ENCODE measurements around the gene TNFRSF19. TPM values are rescaled to one million over a fixed set of nuclear protein-coding genes. Genes with fewer than 3 reads are reported as not detected.

TNFRSF19 gene
- total and polyA plus RNA-seq, 2 of the 8 experiments (the other 6 are each of a cell fraction or from before 2014, with no cell fraction given): 0.50 to 0.95 TPM

DNA sequence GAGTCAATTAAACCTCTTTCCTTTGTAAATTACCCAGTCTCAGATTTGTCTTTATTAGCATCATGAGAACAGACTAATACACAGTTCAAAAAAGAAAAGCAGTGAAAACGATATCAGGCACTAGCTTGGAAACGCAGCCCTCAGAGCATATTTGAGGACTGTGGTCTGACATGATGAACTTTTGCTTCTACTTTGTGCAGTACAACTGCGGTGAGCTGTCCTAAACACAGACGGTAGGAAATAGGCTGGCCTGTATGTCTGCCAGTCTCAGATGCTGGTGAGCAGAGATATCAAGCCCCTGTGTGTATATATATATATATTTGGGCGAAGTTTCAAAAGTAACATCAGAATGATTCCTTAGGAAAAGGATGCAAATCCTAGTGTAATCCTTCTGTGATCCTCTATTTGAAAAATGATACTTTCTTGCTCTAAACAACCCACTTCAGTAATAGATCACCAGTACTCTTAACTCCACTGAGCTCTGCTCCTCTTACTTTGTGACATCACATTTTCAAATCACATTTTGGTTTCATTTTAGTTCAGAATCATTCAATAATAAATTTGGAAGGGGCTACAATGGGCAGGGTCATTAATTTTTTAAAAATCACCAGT lies 74.4 kb downstream of the TNFRSF19 start (continued):
- TF ChIP-seq, protein P1, sequence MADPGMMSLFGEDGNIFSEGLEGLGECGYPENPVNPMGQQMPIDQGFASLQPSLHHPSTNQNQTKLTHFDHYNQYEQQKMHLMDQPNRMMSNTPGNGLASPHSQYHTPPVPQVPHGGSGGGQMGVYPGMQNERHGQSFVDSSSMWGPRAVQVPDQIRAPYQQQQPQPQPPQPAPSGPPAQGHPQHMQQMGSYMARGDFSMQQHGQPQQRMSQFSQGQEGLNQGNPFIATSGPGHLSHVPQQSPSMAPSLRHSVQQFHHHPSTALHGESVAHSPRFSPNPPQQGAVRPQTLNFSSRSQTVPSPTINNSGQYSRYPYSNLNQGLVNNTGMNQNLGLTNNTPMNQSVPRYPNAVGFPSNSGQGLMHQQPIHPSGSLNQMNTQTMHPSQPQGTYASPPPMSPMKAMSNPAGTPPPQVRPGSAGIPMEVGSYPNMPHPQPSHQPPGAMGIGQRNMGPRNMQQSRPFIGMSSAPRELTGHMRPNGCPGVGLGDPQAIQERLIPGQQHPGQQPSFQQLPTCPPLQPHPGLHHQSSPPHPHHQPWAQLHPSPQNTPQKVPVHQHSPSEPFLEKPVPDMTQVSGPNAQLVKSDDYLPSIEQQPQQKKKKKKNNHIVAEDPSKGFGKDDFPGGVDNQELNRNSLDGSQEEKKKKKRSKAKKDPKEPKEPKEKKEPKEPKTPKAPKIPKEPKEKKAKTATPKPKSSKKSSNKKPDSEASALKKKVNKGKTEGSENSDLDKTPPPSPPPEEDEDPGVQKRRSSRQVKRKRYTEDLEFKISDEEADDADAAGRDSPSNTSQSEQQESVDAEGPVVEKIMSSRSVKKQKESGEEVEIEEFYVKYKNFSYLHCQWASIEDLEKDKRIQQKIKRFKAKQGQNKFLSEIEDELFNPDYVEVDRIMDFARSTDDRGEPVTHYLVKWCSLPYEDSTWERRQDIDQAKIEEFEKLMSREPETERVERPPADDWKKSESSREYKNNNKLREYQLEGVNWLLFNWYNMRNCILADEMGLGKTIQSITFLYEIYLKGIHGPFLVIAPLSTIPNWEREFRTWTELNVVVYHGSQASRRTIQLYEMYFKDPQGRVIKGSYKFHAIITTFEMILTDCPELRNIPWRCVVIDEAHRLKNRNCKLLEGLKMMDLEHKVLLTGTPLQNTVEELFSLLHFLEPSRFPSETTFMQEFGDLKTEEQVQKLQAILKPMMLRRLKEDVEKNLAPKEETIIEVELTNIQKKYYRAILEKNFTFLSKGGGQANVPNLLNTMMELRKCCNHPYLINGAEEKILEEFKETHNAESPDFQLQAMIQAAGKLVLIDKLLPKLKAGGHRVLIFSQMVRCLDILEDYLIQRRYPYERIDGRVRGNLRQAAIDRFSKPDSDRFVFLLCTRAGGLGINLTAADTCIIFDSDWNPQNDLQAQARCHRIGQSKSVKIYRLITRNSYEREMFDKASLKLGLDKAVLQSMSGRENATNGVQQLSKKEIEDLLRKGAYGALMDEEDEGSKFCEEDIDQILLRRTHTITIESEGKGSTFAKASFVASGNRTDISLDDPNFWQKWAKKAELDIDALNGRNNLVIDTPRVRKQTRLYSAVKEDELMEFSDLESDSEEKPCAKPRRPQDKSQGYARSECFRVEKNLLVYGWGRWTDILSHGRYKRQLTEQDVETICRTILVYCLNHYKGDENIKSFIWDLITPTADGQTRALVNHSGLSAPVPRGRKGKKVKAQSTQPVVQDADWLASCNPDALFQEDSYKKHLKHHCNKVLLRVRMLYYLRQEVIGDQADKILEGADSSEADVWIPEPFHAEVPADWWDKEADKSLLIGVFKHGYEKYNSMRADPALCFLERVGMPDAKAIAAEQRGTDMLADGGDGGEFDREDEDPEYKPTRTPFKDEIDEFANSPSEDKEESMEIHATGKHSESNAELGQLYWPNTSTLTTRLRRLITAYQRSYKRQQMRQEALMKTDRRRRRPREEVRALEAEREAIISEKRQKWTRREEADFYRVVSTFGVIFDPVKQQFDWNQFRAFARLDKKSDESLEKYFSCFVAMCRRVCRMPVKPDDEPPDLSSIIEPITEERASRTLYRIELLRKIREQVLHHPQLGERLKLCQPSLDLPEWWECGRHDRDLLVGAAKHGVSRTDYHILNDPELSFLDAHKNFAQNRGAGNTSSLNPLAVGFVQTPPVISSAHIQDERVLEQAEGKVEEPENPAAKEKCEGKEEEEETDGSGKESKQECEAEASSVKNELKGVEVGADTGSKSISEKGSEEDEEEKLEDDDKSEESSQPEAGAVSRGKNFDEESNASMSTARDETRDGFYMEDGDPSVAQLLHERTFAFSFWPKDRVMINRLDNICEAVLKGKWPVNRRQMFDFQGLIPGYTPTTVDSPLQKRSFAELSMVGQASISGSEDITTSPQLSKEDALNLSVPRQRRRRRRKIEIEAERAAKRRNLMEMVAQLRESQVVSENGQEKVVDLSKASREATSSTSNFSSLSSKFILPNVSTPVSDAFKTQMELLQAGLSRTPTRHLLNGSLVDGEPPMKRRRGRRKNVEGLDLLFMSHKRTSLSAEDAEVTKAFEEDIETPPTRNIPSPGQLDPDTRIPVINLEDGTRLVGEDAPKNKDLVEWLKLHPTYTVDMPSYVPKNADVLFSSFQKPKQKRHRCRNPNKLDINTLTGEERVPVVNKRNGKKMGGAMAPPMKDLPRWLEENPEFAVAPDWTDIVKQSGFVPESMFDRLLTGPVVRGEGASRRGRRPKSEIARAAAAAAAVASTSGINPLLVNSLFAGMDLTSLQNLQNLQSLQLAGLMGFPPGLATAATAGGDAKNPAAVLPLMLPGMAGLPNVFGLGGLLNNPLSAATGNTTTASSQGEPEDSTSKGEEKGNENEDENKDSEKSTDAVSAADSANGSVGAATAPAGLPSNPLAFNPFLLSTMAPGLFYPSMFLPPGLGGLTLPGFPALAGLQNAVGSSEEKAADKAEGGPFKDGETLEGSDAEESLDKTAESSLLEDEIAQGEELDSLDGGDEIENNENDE (IDR thresholded peaks at IDR 0.05; ENCODE audit: insufficient replicate concordance, low read length): no peak
- TF ChIP-seq GTF2F1 (IDR thresholded peaks at IDR 0.05; ENCODE audit: borderline replicate concordance, low read depth, low read length) (no peak), POU5F1 (IDR thresholded peaks at IDR 0.05; ENCODE audit: low read depth, low read length) (no peak)
